CD4-positive, alpha-beta memory T cell (primary cell): Measurements from ENCODE around the gene MAP4K4. TPM values are rescaled to one million over a fixed set of nuclear protein-coding genes. Genes with fewer than 3 reads are reported as not detected.
A peak's percentile ranks its signal among the peaks of the same experiment; 100 is the strongest.

Experiments
- CTCF ChIA-PET: fragments of 350-600 bp; sonication (Branson Sonifier 250); formaldehyde crosslinking; loops from one replicate; lab custom pipeline; 2021; ENCODE audit warnings: inconsistent platforms; ENCODE audit not compliant: partially characterized antibody; lab: Charles Lee
- POLR2A ChIA-PET: fragments of 350-600 bp; sonication (Branson Sonifier 250); formaldehyde crosslinking; loops from one replicate; lab custom pipeline; 2021; ENCODE audit not compliant: partially characterized antibody; lab: Charles Lee
- DNase-seq, 5 donors: peaks; one replicate each; pipeline versions ENCODE4 v3.0.0 to v3.0.0-alpha.2; 2020 to 2022; ENCODE audit warnings: mixed read lengths in 1 of 5
- H3K27ac ChIP-seq: one replicate; pipeline ENCODE4 v1.7.0; 2013; ENCODE audit warnings: low read depth, low read length
- H3K27me3 ChIP-seq: 2 replicates; pipeline ENCODE4 v1.7.0; 2013; ENCODE audit warnings: mild to moderate bottlenecking, low read length, moderate library complexity; ENCODE audit not compliant: insufficient read depth
- H3K36me3 ChIP-seq: 2 replicates; pipeline ENCODE4 v1.7.0; 2013; ENCODE audit warnings: mild to moderate bottlenecking, low read length, moderate library complexity; ENCODE audit not compliant: insufficient read depth
- H3K4me1 ChIP-seq: 2 replicates; pipeline ENCODE4 v1.7.0; 2013; ENCODE audit warnings: mild to moderate bottlenecking, low read length, moderate library complexity; ENCODE audit not compliant: insufficient read depth
- H3K4me3 ChIP-seq, 2 donors: one replicate each; pipeline ENCODE4 v1.7.0; 2013; ENCODE audit warnings: low read length in 2 of 2, mild to moderate bottlenecking in 1 of 2
- H3K9me3 ChIP-seq, 2 donors: one replicate each; pipeline ENCODE4 v1.7.0; 2013; ENCODE audit warnings: low read length in 2 of 2, control low read depth in 1 of 2; ENCODE audit not compliant: control insufficient read depth in 1 of 2
- H3K27ac Mint-ChIP-seq, 7 donors: one replicate each; pipeline ENCODE4 v1.8.0; 2020 to 2021; ENCODE audit warnings: mixed read lengths in 7 of 7, mild to moderate bottlenecking in 6 of 7, inconsistent platforms in 3 of 7, moderate library complexity in 3 of 7
- H3K27me3 Mint-ChIP-seq, 2 donors: one replicate each; pipeline ENCODE4 v1.8.0; 2020 to 2021; ENCODE audit warnings: mixed read lengths in 2 of 2
- H3K36me3 Mint-ChIP-seq, 2 donors: one replicate each; pipeline ENCODE4 v1.8.0; 2020 to 2021; ENCODE audit warnings: mixed read lengths in 2 of 2, inconsistent platforms in 1 of 2, mild to moderate bottlenecking in 1 of 2
- H3K4me1 Mint-ChIP-seq, 4 donors: one replicate each; pipeline ENCODE4 v1.8.0; 2020 to 2021; ENCODE audit warnings: mixed read lengths in 4 of 4, mild to moderate bottlenecking in 1 of 4
- H3K4me3 Mint-ChIP-seq, 8 donors: one replicate each; pipeline ENCODE4 v1.8.0; 2020 to 2021; ENCODE audit warnings: mixed read lengths in 8 of 8, mild to moderate bottlenecking in 7 of 8, moderate library complexity in 6 of 8, inconsistent platforms in 3 of 8
- H3K9me3 Mint-ChIP-seq, 8 donors: one replicate each; pipeline ENCODE4 v1.8.0; 2020 to 2021; ENCODE audit warnings: mixed read lengths in 8 of 8, mild to moderate bottlenecking in 5 of 8, inconsistent platforms in 3 of 8, moderate library complexity in 1 of 8
- intact Hi-C: fragments of 100-400 bp; cut with micrococcal nuclease; formaldehyde crosslinking; loops from one replicate; pipeline ENCODE4 v1.15.1; 2023
- polyA plus RNA-seq, 2 donors: library from polyadenylated mRNA; unstranded; fragments of 300-500 nt; fragmentation: Illumina TruSeq; gene quantifications; one replicate each; pipeline ENCODE4 v1.2.3, GENCODE V29; 2021
- total RNA-seq, 2 experiments: library from RNA; stranded (reverse); gene quantifications; one replicate each; pipeline ENCODE4 v1.2.3, GENCODE V29; 2021

The MAP4K4 gene
- total and polyA plus RNA-seq, 4 experiments from 2014 or later = 2.4 to 114 (median 62.2) TPM

GRCh38 chr2:101859604-101860003 is 162.1 kb downstream of the MAP4K4 start:
- no peaks in the 10 kb centered on the region for H3K27me3 ChIP-seq
- no peak overlapping the region for H3K27ac ChIP-seq
- no peak overlapping the region for H3K4me3 Mint-ChIP-seq
- no peaks in the 10 kb centered on the region for H3K9me3 Mint-ChIP-seq
- ChIA-PET POLR2A (no interaction called here), CTCF (interaction anchor here (1.4 kb wide), 1 partner anchor 38 kb away, joined by 3 read pairs; no protein-coding TSS in a partner anchor)
- H3K4me3 ChIP-seq = no peak overlapping the region
- intact Hi-C loops = no loop called here
- H3K9me3 ChIP-seq = no peaks in the 10 kb centered on the region
- H3K4me1 Mint-ChIP-seq = peaks cover 0 to 15% (median 6%) of the 10 kb centered on the region in 4 donors
- H3K36me3 ChIP-seq = peaks cover 64% of the 10 kb centered on the region
- H3K4me1 ChIP-seq = no peaks in the 10 kb centered on the region
- H3K27me3 Mint-ChIP-seq = no peaks in the 10 kb centered on the region
- no peak overlapping the region for H3K27ac Mint-ChIP-seq
- DNase-seq = no peak
- peaks cover 56 to 84% of the 10 kb centered on the region in 2 donors for H3K36me3 Mint-ChIP-seq

- H3K4me3 Mint-ChIP-seq = no peak overlapping the region
- H3K27me3 Mint-ChIP-seq = no peaks in the 10 kb centered on the region
- no peaks in the 10 kb centered on the region for H3K9me3 ChIP-seq
- H3K36me3 ChIP-seq = peaks cover 70% of the 10 kb centered on the region
- intact Hi-C loops = no loop called here
- no peaks in the 10 kb centered on the region for H3K9me3 Mint-ChIP-seq
- DNase-seq = no peak
- no peaks in the 10 kb centered on the region for H3K27me3 ChIP-seq
- POLR2A ChIA-PET = no interaction called here
- H3K27ac Mint-ChIP-seq = peak overlapping the region in 1 of 7 donors; percentile 37
- peaks cover 0 to 15% (median 6%) of the 10 kb centered on the region in 4 donors for H3K4me1 Mint-ChIP-seq
- CTCF ChIA-PET = no interaction called here
- peaks cover 60 to 84% of the 10 kb centered on the region in 2 donors for H3K36me3 Mint-ChIP-seq
- no peak overlapping the region for H3K27ac ChIP-seq
- H3K4me3 ChIP-seq = no peak overlapping the region
- no peaks in the 10 kb centered on the region for H3K4me1 ChIP-seq
Observed at GRCh38 chr2:101860157-101860556, 162.7 kb downstream of the MAP4K4 start.

GRCh38 chr2:101860782-101861181 is 163.3 kb downstream of the MAP4K4 start:
- H3K36me3 ChIP-seq = peaks cover 69% of the 10 kb centered on the region
- no peaks in the 10 kb centered on the region for H3K4me1 ChIP-seq
- H3K4me3 Mint-ChIP-seq = no peak overlapping the region
- no peaks in the 10 kb centered on the region for H3K9me3 ChIP-seq
- H3K4me3 ChIP-seq = no peak overlapping the region
- peak overlapping the region in 5 of 7 donors; percentile 4 to 41 (median 31) for H3K27ac Mint-ChIP-seq
- ChIA-PET CTCF (no interaction called here), POLR2A (no interaction called here)
- peaks cover 61 to 84% of the 10 kb centered on the region in 2 donors for H3K36me3 Mint-ChIP-seq
- intact Hi-C loops = no loop called here
- no peaks in the 10 kb centered on the region for H3K27me3 ChIP-seq
- H3K27ac ChIP-seq = no peak overlapping the region
- no peak for DNase-seq
- peaks cover 0 to 13% (median 5%) of the 10 kb centered on the region in 4 donors for H3K4me1 Mint-ChIP-seq
- H3K9me3 Mint-ChIP-seq = no peaks in the 10 kb centered on the region
- H3K27me3 Mint-ChIP-seq = no peaks in the 10 kb centered on the region

GRCh38 chr2:101861382-101861781 is 163.9 kb downstream of the MAP4K4 start:
- Mint-ChIP-seq H3K27ac (peak overlapping the region in 5 of 7 donors; percentile 28 to 51 (median 36)), H3K4me1 (peaks cover 0 to 12% (median 4%) of the 10 kb centered on the region in 4 donors), H3K36me3 (peaks cover 63 to 85% of the 10 kb centered on the region in 2 donors), H3K9me3 (no peaks in the 10 kb centered on the region), H3K4me3 (no peak overlapping the region), H3K27me3 (no peaks in the 10 kb centered on the region)
- Histone ChIP-seq H3K36me3 (peaks cover 69% of the 10 kb centered on the region), H3K4me3 (no peak overlapping the region), H3K9me3 (no peaks in the 10 kb centered on the region), H3K4me1 (no peaks in the 10 kb centered on the region), H3K27me3 (no peaks in the 10 kb centered on the region), H3K27ac (no peak overlapping the region)
- POLR2A ChIA-PET = no interaction called here
- intact Hi-C loops = no loop called here
- CTCF ChIA-PET = no interaction called here
- no peak for DNase-seq

GRCh38 chr2:101863534-101863933 is 166.0 kb downstream of the MAP4K4 start:
- ChIA-PET CTCF (no interaction called here), POLR2A (no interaction called here)
- no peaks in the 10 kb centered on the region for H3K27me3 Mint-ChIP-seq
- no peak overlapping the region for H3K4me3 Mint-ChIP-seq
- Histone ChIP-seq H3K27me3 (no peaks in the 10 kb centered on the region), H3K4me3 (no peak overlapping the region), H3K27ac (no peak overlapping the region), H3K36me3 (peaks cover 84% of the 10 kb centered on the region), H3K9me3 (no peaks in the 10 kb centered on the region), H3K4me1 (no peaks in the 10 kb centered on the region)
- no peaks in the 10 kb centered on the region for H3K9me3 Mint-ChIP-seq
- no peak for DNase-seq
- intact Hi-C loops = no loop called here
- peaks cover 0 to 2% (median under 1%) of the 10 kb centered on the region in 4 donors for H3K4me1 Mint-ChIP-seq
- H3K27ac Mint-ChIP-seq = peak overlapping the region in 2 of 7 donors; percentile 60 to 76
- H3K36me3 Mint-ChIP-seq = peaks cover 65 to 88% of the 10 kb centered on the region in 2 donors

GRCh38 chr2:101864426-101864825 is 166.9 kb downstream of the MAP4K4 start:
- Mint-ChIP-seq H3K36me3 (peaks cover 66 to 86% of the 10 kb centered on the region in 2 donors), H3K27ac (peak overlapping the region in 4 of 7 donors; percentile 37 to 82 (median 57)), H3K4me1 (peaks cover 0 to 2% (median under 1%) of the 10 kb centered on the region in 4 donors), H3K4me3 (no peak overlapping the region), H3K27me3 (no peaks in the 10 kb centered on the region), H3K9me3 (no peaks in the 10 kb centered on the region)
- Histone ChIP-seq H3K27me3 (no peaks in the 10 kb centered on the region), H3K9me3 (no peaks in the 10 kb centered on the region), H3K36me3 (peaks cover 78% of the 10 kb centered on the region), H3K4me1 (no peaks in the 10 kb centered on the region), H3K4me3 (no peak overlapping the region), H3K27ac (no peak overlapping the region)
- DNase-seq = no peak
- ChIA-PET CTCF (interaction anchor here (1.2 to 1.3 kb wide), 2 partner anchors 10 to 376 kb away, joined by 3 to 5 read pairs; no protein-coding TSS in a partner anchor), POLR2A (no interaction called here)
- intact Hi-C loops = no loop called here

- Mint-ChIP-seq H3K4me3 (no peak overlapping the region), H3K4me1 (peaks cover 0 to 2% (median 0%) of the 10 kb centered on the region in 4 donors), H3K36me3 (peaks cover 83 to 90% of the 10 kb centered on the region in 2 donors), H3K9me3 (no peaks in the 10 kb centered on the region), H3K27me3 (no peaks in the 10 kb centered on the region), H3K27ac (no peak overlapping the region)
- H3K4me3 ChIP-seq = no peak overlapping the region
- DNase-seq = no peak
- no peak overlapping the region for H3K27ac ChIP-seq
- H3K27me3 ChIP-seq = no peaks in the 10 kb centered on the region
- CTCF ChIA-PET = interaction anchor here (1.3 to 1.4 kb wide), 2 partner anchors 38 to 44 kb away, joined by 3 read pairs; no protein-coding TSS in a partner anchor
- H3K9me3 ChIP-seq = no peaks in the 10 kb centered on the region
- intact Hi-C loops = no loop called here
- H3K4me1 ChIP-seq = no peaks in the 10 kb centered on the region
- POLR2A ChIA-PET = no interaction called here
- peaks cover 86% of the 10 kb centered on the region for H3K36me3 ChIP-seq
Observed at GRCh38 chr2:101868525-101868924, 171.0 kb downstream of the MAP4K4 start.
